CD14-positive monocyte (primary cell): Measurements from ENCODE around the gene KIF1B. TPM values are rescaled to one million over a fixed set of nuclear protein-coding genes. Genes with fewer than 3 reads are reported as not detected.

Experiments
- DNase-seq, 3 donors: peaks; one replicate each; pipeline ENCODE4 v3.0.0-alpha.2; 2011 to 2022
- H2AFZ ChIP-seq: 2 replicates; pipeline ENCODE4 v1.6.0; 2012; ENCODE audit warnings: mild to moderate bottlenecking, low read depth, low read length, inconsistent platforms; ENCODE audit not compliant: insufficient read depth, poor library complexity, severe bottlenecking
- H3K27ac ChIP-seq, 2 donors: 1 replicate in 1 of 2; 2 replicates in 1 of 2; pipeline ENCODE4 v1.5.1; 2012 to 2013; ENCODE audit warnings: low read length in 2 of 2, control low read depth in 1 of 2, inconsistent platforms in 1 of 2, low read depth in 1 of 2, mild to moderate bottlenecking in 1 of 2
- H3K27me3 ChIP-seq, 2 donors: one replicate each; pipeline versions ENCODE4 v1.6.0 to v1.6.1; 2011 to 2013; ENCODE audit warnings: low read length in 2 of 2; ENCODE audit not compliant: control insufficient read depth in 2 of 2, insufficient read depth in 2 of 2
- H3K36me3 ChIP-seq, 2 donors: replicated peaks in 1 of 2; 1 replicate in 1 of 2; 2 replicates in 1 of 2; pipeline versions ENCODE4 v1.5.1 to v1.6.1; 2012 to 2013; ENCODE audit warnings: low read length in 2 of 2, control low read depth in 1 of 2, inconsistent platforms in 1 of 2, mild to moderate bottlenecking in 1 of 2; ENCODE audit not compliant: insufficient read depth in 2 of 2, control insufficient read depth in 1 of 2
- H3K4me1 ChIP-seq, 2 donors: 1 replicate in 1 of 2; 2 replicates in 1 of 2; pipeline versions ENCODE4 v1.5.1 to v1.6.1; 2012 to 2013; ENCODE audit warnings: low read length in 2 of 2, control low read depth in 1 of 2, inconsistent platforms in 1 of 2, mild to moderate bottlenecking in 1 of 2, moderate library complexity in 1 of 2; ENCODE audit not compliant: insufficient read depth in 2 of 2, control insufficient read depth in 1 of 2
- H3K4me2 ChIP-seq: replicated peaks from 2 replicates; pipeline ENCODE3; 2012; ENCODE audit warnings: low read length, moderate library complexity, mild to moderate bottlenecking; ENCODE audit not compliant: poor library complexity, severe bottlenecking; ENCODE audit errors: extremely low read depth
- H3K4me3 ChIP-seq, 3 experiments: fragments of 200-600 bp in 1 of 3; sonication (generic) in 1 of 3; replicated peaks in 1 of 3; 1 replicate in 2 of 3; 2 replicates in 1 of 3; pipeline ENCODE4 v1.5.1; 2011 to 2013; ENCODE audit warnings: low read length in 3 of 3, mild to moderate bottlenecking in 3 of 3, control low read depth in 2 of 3, low read depth in 2 of 3, inconsistent platforms in 1 of 3, moderate library complexity in 1 of 3
- H3K79me2 ChIP-seq: 2 replicates; pipeline ENCODE4 v1.6.0; 2012; ENCODE audit warnings: mild to moderate bottlenecking, control low read depth, inconsistent platforms, low read length, moderate library complexity; ENCODE audit not compliant: insufficient read depth
- H3K9ac ChIP-seq: 2 replicates; pipeline ENCODE4 v1.6.0; 2017; ENCODE audit warnings: low read length, mild to moderate bottlenecking; ENCODE audit not compliant: insufficient read depth, poor library complexity, severe bottlenecking
- H3K9me3 ChIP-seq, 2 donors: replicated peaks in 1 of 2; 1 replicate in 1 of 2; 2 replicates in 1 of 2; pipeline versions ENCODE4 v1.5.1 to v1.6.1; 2012 to 2013; ENCODE audit warnings: low read length in 2 of 2, control low read depth in 1 of 2; ENCODE audit not compliant: control insufficient read depth in 1 of 2, insufficient read depth in 1 of 2
- H4K20me1 ChIP-seq: 2 replicates; pipeline ENCODE4 v1.6.0; 2012; ENCODE audit warnings: mild to moderate bottlenecking, low read length, control low read depth, moderate library complexity; ENCODE audit not compliant: insufficient read depth
- H3K27ac Mint-ChIP-seq, 7 donors: one replicate each; pipeline ENCODE4 v1.8.0; 2020; ENCODE audit warnings: mild to moderate bottlenecking in 7 of 7, mixed read lengths in 7 of 7, moderate library complexity in 6 of 7, inconsistent platforms in 2 of 7
- H3K27me3 Mint-ChIP-seq, 3 donors: one replicate each; pipeline ENCODE4 v1.8.0; 2021 to 2022; ENCODE audit warnings: low read depth in 3 of 3, mild to moderate bottlenecking in 3 of 3, mixed read lengths in 3 of 3, moderate library complexity in 3 of 3, inconsistent platforms in 1 of 3
- H3K36me3 Mint-ChIP-seq, 2 donors: one replicate each; pipeline ENCODE4 v1.8.0; 2020; ENCODE audit warnings: mixed read lengths in 2 of 2, inconsistent platforms in 1 of 2, mild to moderate bottlenecking in 1 of 2
- H3K4me1 Mint-ChIP-seq: one replicate; pipeline ENCODE4 v1.8.0; 2020; ENCODE audit warnings: mild to moderate bottlenecking, mixed read lengths
- H3K4me3 Mint-ChIP-seq, 2 donors: one replicate each; pipeline ENCODE4 v1.8.0; 2020; ENCODE audit warnings: mild to moderate bottlenecking in 2 of 2, mixed read lengths in 2 of 2, moderate library complexity in 1 of 2
- H3K9me3 Mint-ChIP-seq, 7 donors: one replicate each; pipeline ENCODE4 v1.8.0; 2020 to 2022; ENCODE audit warnings: mixed read lengths in 7 of 7, mild to moderate bottlenecking in 6 of 7, moderate library complexity in 6 of 7, inconsistent platforms in 2 of 7
- CTCF ChIP-seq: fragments of 200-600 bp; IDR thresholded peaks from one replicate; pipeline ENCODE4 v1.8.0; 2022; ENCODE audit warnings: antibody characterized with exemption, mild to moderate bottlenecking
- WGBS: methylation state at CpG from one replicate; pipeline ENCODE4 v1.1.5; 2013; ENCODE audit warnings: missing lambda C conversion rate; ENCODE audit not compliant: insufficient coverage; 5-methylcytosine and 5-hydroxymethylcytosine counted together
- intact Hi-C, 2 donors: fragments of 100-400 bp; cut with micrococcal nuclease; formaldehyde crosslinking; loops; one replicate each; pipeline versions ENCODE4 v1.15.0 to v1.15.1; 2023
- polyA plus RNA-seq, 3 donors: library from polyadenylated mRNA; depleted of rRNA in 1 of 3; unstranded in 2 of 3; stranded (reverse) in 1 of 3; fragments of 300-500 nt in 2 of 3; fragments of >200 nt in 1 of 3; fragmentation: Illumina TruSeq in 2 of 3; gene quantifications; 1 replicate in 2 of 3; 2 replicates in 1 of 3; pipeline ENCODE4 v1.2.3, GENCODE V29; 2012 to 2021

KIF1B gene
- polyA plus RNA-seq, 3 donors: 3.0 to 7.0 (median 3.3) TPM

- Mint-ChIP-seq H3K36me3 (peaks cover 57 to 82% of the 10 kb centered on the region in 2 donors), H3K4me3 (no peak overlapping the region), H3K27ac (no peak overlapping the region), H3K27me3 (no peaks in the 10 kb centered on the region), H3K4me1 (no peaks in the 10 kb centered on the region), H3K9me3 (no peaks in the 10 kb centered on the region)
- peaks cover 33 to 91% of the 10 kb centered on the region in 2 donors for H3K36me3 ChIP-seq
- no peaks in the 10 kb centered on the region for H4K20me1 ChIP-seq
- intact Hi-C loops: no loop called here
- no peak overlapping the region for H2AFZ ChIP-seq
- no peak for TF ChIP-seq CTCF
- H3K27me3 ChIP-seq: no peaks in the 10 kb centered on the region
- no peaks in the 10 kb centered on the region for H3K79me2 ChIP-seq
- DNase-seq: no peak
- no peaks in the 10 kb centered on the region for H3K4me1 ChIP-seq
- H3K4me3 ChIP-seq: no peak overlapping the region
- no peak overlapping the region for H3K9ac ChIP-seq
- H3K9me3 ChIP-seq: no peaks in the 10 kb centered on the region
- no peak overlapping the region for H3K4me2 ChIP-seq
- WGBS: 100% methylated on average over 2 of the region's 2 CpGs
- H3K27ac ChIP-seq: no peak overlapping the region
These were observed 61.5 kb downstream of the KIF1B start for GRCh38 chr1:10271869-10272268.

- Mint-ChIP-seq H3K4me3 (no peak overlapping the region), H3K4me1 (no peaks in the 10 kb centered on the region), H3K27me3 (no peaks in the 10 kb centered on the region), H3K27ac (no peak overlapping the region), H3K36me3 (peaks cover 56 to 80% of the 10 kb centered on the region in 2 donors), H3K9me3 (no peaks in the 10 kb centered on the region)
- no peaks in the 10 kb centered on the region for H4K20me1 ChIP-seq
- H3K27ac ChIP-seq: no peak overlapping the region
- H3K9ac ChIP-seq: no peak overlapping the region
- no peak for TF ChIP-seq CTCF
- H3K27me3 ChIP-seq: no peaks in the 10 kb centered on the region
- no CpG with 5 or more reads among the region's 1 CpG for WGBS
- H3K4me3 ChIP-seq: no peak overlapping the region
- intact Hi-C loops: no loop called here
- H3K9me3 ChIP-seq: no peaks in the 10 kb centered on the region
- no peak overlapping the region for H2AFZ ChIP-seq
- H3K36me3 ChIP-seq: peaks cover 34 to 91% of the 10 kb centered on the region in 2 donors
- DNase-seq: no peak
- no peaks in the 10 kb centered on the region for H3K4me1 ChIP-seq
- H3K79me2 ChIP-seq: no peaks in the 10 kb centered on the region
- H3K4me2 ChIP-seq: no peak overlapping the region
These were observed 61.9 kb downstream of the KIF1B start for GRCh38 chr1:10272274-10272673.
